ENCODE results near the gene CFAP300.

CFAP300 gene

DNA sequence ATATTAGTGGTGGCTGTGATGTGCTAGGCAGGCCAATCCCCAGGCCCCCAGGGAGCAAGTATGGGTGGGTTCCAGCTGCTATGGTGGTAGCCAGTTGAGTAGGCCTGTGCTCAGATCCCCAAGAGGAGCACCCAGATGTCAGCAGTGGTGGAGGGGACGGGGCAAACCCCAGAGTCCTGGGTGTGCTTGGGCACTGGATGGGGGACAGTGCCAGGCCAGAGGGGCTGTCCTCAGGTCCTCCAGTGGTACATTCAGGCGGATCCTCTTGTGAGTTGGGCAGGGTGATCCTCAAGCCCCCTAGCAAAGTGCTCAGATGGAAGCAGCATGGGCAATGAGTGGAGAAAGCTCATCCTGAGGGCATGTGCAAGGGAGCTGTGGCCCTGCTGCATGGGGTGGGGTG, 26.0 kb downstream of the CFAP300 start:
- DNase-seq (ENCODE audit: low read depth), result no peak

DNA sequence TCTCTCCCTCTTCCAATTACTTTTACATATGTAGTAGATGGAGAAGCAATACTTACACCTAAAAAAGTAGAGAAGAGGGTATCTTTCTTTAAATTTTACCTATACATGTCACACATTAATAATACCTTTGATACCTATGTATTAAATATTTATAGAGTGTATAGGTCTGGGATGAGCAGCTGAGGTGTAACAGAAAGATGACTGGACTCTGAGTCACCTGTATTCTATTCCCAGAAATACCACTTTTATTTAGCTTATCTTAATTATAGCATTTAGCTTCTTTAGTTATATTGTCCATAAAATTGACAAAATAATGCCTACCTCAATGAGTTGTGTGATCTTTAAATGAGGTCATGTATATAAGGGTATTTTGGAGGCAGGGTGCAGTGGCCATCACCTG, 32.4 kb downstream of the CFAP300 start:
- no peak for DNase-seq (ENCODE audit: low read depth)

GRCh38 chr11:102081313-102081712, 34.1 kb downstream of the CFAP300 start:
- DNase-seq (ENCODE audit: low read depth), result no peak

DNA sequence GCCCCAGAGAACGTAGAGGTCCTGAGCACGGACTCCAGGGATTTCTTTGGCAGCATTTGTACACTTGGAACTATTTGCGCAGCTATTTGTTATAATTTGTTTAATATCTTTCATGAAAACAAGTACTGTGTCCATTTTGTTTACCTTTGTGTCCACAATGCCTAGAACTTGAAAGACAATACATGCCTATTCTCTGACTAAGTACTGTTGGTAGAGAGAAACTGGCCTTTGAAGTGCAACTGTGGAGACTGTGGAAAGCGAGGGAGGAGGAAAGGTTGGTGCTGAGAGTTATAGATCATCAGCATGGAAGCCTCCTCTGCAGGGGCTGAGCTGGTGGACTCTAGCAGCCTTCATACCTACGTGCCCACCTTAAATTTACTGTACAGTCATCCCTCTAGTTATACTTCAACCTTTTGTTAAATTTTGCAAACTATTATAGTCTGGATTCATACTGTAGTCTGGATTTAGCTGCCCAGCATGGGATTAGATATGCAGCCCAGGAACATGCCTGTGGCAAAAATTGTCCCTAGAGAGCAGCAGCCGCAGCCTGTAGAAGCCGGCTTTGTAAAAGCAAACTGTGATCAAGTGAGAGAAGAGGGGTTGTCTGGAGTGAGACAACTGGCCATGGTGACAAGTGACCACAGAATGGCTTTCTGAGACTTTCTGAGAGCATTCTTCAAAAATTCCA, 38.8 kb downstream of the CFAP300 start:
- no peak for DNase-seq (ENCODE audit: low read depth)

- DNase-seq (ENCODE audit: low read depth), result no peak
These were observed 49.9 kb downstream of the CFAP300 start for GRCh38 chr11:102097186-102097585.

DNA sequence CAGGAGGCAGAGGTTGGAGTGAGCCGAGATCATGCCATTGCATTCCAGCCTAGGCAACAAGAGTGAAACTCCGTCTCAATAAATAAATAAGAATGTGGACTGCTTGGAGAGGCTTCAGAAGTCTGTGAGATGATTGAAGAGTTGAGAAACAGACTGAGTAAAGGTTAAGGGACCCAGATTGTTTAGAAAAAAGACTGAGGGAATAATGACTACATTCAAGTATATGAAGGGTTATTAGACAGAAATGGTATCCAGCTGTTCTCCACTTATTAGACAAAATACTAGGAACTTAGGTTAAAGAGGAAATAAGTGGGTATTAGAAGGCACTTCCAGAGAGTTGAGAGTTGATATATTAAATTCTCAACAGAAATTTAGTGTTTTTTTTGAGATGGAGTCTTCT, 52.5 kb downstream of the CFAP300 start:
- DNase-seq (ENCODE audit: low read depth), result no peak

DNA sequence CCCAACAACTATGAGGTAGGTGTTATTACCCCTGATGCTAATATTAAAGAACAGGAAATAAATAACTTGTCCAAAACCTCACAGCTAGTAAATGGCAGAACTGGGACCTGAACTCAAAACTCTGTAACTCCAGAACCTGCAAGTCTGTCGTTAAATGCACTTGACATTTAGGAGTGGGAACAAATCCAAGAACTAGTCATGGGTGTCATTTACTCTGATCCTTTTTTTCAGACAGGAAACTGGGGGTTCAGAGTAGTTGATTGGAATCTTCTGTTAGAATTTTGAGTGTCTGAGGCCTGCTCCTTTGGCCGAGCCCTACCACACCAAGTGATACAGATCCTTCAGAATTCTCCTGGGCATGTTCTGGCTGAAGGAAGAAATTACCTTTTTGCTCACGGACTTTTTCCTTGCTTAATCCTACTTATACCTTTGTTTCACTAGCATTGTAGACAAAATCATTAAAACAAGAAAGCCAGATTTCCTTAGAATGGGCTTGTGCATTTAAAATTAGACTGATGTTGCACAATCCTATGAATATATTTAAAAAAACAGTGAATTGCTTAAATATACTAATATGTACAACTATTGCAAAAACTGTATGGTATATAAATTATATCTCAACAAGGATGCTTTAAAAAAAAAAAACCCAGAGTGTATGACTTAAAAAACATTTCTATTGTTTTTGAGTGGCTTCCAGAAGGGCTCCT, 61.6 kb downstream of the CFAP300 start:
- DNase-seq (ENCODE audit: low read depth), result no peak

DNA sequence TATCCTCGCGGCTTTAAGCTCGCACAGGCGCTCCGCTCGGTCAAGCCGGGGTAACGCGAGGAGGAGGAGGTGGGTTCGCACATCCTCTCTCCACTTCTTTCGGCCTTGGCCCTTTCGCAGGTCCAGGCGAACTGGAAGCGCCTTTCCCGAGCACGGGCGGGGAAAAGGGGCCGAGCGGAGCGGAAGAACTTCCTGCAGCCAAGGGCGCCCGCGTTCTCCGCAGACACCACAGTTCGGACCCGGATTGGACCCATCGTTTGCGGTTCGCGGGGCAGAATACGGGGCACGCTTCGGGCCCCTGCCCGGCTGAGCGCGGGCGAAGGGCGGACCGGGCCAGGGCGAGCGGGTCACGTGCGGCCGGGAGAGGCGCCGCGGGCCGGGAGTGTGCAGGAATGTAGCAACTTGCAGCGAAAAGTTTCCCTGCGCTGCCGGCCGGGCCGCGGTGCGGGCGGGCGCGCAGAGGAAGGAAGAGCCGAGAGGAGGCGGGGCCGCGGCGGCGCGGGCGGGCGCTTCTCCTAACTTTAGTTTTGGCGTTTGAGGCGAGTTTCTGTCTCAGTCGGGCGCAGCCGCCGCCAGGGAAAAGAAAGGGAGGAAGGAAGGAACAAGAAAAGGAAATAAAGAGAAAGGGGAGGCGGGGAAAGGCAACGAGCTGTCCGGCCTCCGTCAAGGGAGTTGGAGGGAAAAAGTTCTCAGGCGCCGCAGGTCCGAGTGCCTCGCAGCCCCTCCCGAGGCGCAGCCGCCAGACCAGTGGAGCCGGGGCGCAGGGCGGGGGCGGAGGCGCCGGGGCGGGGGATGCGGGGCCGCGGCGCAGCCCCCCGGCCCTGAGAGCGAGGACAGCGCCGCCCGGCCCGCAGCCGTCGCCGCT, 62.9 kb downstream of the CFAP300 start, which contains the start of gene YAP1:
Gene YAP1 (plus strand): TSS at position 552 of the 865 bp plus-strand sequence. CDS start 402 bp downstream, outside the sequence.
- peak; percentile 45 for DNase-seq (ENCODE audit: low read depth)

- DNase-seq (ENCODE audit: low read depth), result no peak
These were observed 63.4 kb downstream of the CFAP300 start for GRCh38 chr11:102110761-102111010.

DNA sequence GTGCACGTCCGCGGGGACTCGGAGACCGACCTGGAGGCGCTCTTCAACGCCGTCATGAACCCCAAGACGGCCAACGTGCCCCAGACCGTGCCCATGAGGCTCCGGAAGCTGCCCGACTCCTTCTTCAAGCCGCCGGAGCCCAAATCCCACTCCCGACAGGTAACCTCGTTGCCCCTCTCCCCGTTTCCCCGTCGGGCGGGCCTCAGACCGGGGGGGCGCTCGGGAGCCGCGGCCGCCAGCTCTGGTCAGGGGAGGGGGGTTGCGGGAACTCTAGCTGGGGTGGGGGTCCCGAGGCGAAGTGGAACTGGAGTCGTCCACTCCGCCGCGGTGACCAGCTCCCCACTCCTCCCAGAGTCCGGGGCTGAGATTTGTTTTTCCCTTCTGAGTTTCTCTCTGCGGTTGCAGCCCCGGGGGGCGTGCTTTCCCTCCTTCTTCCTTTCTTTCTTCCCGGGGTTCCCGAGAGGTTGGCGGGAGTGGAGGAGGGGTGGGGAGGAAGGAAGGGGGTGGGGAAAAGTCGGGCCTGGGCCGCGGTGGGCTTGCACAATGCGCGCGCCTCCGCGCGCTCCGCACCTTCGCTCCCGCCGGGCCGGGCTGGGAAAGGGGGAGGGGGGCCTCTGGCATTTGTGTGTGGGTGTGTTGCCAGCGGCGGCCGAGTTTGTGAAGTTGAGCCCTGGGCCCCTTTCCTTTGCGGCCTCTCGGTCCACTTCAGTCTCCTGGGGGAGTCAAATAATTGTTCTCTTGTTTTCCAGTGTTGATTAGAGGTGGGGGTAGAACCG, 64.0 kb downstream of the CFAP300 start:
- no peak for DNase-seq (ENCODE audit: low read depth)

DNA sequence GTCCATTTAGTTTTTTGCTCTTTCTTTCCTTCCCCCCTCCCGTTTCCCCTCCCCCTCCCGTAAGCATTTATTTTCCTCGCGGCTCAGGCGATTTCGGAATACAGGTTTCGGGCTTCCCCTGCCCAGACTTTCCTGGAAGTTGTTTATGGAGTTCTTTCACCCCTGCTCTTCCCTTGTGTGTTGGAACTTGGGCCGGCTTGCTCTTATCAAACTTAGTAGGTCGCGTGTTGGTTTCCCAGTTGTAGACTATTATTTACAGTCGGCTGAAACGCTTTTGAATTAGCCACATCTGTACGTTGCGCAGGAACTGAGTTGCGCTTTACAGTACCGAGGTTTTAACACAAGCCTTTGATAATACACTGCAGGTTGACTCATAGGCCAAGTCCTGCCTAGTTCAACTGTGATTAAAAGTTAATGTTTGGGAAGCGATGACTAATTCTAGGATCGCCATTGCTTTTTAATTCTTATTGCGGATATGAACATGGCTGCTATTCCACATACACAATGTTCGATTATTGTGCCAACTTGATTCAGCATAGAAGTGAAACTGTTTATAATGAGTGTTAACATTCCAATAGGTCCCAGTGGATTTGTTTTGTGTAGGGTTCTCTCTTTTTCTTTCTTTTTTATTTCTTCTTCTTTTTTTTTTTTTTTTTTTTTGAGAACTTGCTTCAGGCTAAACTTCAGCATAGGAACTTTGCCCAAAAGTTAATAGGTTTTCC, 64.7 kb downstream of the CFAP300 start:
- DNase-seq (ENCODE audit: low read depth), result no peak

- DNase-seq (ENCODE audit: low read depth), result no peak
These were observed 65.2 kb downstream of the CFAP300 start for GRCh38 chr11:102112509-102112821.

GRCh38 chr11:102114032-102114431, 66.8 kb downstream of the CFAP300 start:
- no peak for DNase-seq (ENCODE audit: low read depth)

DNA sequence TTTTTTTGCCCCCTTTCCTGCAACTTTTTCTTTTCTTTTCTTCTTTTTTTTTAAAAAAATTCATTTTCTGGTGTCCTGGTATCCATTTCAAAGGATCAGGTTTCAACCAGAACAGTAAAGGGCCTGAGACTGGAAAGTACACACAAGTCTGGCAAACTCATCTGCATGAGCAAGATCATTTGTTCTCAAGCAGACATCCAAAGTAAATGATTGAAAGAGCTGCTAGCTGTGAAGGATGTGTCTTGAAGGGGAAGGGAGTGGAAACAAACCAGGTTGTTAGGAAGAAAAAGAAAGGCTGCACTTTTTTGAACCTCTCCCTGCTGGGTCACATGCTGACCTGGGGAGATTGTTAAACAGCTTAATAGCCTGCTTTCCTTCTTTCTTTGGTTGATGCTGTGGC, 68.3 kb downstream of the CFAP300 start:
- no peak for DNase-seq (ENCODE audit: low read depth)

GRCh38 chr11:102116453-102117205, 69.4 kb downstream of the CFAP300 start:
- DNase-seq (ENCODE audit: low read depth), result no peak

DNA sequence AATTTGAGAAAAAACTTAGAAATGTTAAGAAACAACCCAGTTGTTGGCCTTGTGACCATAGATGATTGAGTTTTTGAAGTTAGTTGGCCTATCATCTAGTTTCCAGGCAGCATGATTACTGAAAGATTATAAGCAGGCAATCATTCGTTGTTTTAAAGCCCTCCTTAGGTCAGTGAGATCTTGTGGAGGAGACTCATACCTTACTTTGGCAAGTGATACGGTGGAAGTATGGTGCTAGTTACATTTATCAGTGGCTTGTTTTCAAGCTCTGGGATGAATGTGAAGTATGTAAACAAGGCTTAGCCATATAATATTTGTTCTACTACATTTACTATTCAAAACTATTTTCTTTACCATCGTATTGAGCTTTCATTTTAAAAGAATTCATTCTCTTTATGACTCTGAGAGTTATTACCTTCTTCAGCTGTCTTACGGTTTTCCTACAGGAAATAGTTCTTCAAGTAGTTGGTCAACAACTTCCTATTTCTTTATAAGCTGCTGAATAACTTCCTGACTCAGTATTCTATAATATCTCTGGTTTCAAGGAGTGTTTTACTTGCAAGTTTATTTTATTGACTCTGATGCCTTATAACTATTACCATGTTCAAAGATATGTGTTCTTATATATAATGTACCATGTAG, 70.4 kb downstream of the CFAP300 start:
- no peak for DNase-seq (ENCODE audit: low read depth)

DNA sequence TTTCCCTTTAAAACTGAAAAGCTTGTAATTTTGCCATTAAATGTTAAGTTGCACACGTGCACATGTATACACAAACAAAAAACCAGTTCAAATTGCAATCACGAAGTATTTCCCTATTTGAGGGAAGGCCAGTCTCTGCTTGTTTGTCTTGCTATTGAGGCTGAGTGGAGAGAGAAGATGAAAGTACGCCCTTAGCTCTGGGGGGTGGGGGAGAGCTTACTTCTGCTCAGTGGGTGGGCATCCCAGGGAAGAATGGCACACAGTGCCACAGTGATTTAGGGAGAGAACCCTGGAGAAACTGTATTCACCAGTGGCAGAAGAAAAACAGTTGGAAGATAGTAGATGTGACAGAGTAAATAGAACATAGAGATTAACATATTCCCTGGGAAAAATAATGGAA, 71.7 kb downstream of the CFAP300 start:
- no peak for DNase-seq (ENCODE audit: low read depth)

- no peak for DNase-seq (ENCODE audit: low read depth)
These were observed 72.8 kb downstream of the CFAP300 start for GRCh38 chr11:102119997-102120396.

GRCh38 chr11:102120437-102120973, 73.3 kb downstream of the CFAP300 start:
- no peak for DNase-seq (ENCODE audit: low read depth)

GRCh38 chr11:102121329-102121728, 74.1 kb downstream of the CFAP300 start:
- DNase-seq (ENCODE audit: low read depth), result no peak

All from T follicular helper cell (primary cell).